OCI-LY7 (cell line): ENCODE results near the gene MRNIP. TPM values are rescaled to one million over a fixed set of nuclear protein-coding genes. Genes with fewer than 3 reads are reported as not detected.

Source experiments
- BruUV-seq: library from RNA; stranded (reverse); fragments of 400-500 nt; replicated peaks from 2 replicates; lab custom pipeline; 2021; lab: Mats Ljungman, UMichigan
- CTCF ChIA-PET: fragments of 300-600 bp; sonication (Branson Sonifier 250); formaldehyde crosslinking; loops from one replicate; lab custom pipeline; 2022; ENCODE audit warnings: antibody characterized with exemption; ENCODE audit not compliant: unreplicated experiment; lab: Charles Lee
- POLR2A ChIA-PET: fragments of 300-600 bp; sonication (Branson Sonifier 250); formaldehyde crosslinking; loops from one replicate; lab custom pipeline; 2022; ENCODE audit warnings: antibody characterized with exemption; lab: Charles Lee
- DNase-seq: peaks from one replicate; pipeline ENCODE4 v3.0.0-alpha.2; 2015; ENCODE audit warnings: low spot score
- H2AFZ ChIP-seq: fragments of 200-600 bp; sonication (generic), shearing (Covaris generic); 2 replicates; pipeline ENCODE4 v1.6.1; 2014; ENCODE audit warnings: mild to moderate bottlenecking, antibody characterized with exemption, low read length, moderate library complexity
- H3K27ac ChIP-seq: fragments of 200-600 bp; sonication (generic); 2 replicates; pipeline ENCODE4 v1.5.1; 2014; ENCODE audit warnings: mixed run types, low read depth, mild to moderate bottlenecking, moderate library complexity, low read length, inconsistent platforms; ENCODE audit not compliant: poor library complexity, severe bottlenecking
- H3K36me3 ChIP-seq: fragments of 200-600 bp; sonication (generic); 2 replicates; pipeline ENCODE4 v1.6.1; 2014; ENCODE audit warnings: mild to moderate bottlenecking, antibody characterized with exemption, low read length, moderate library complexity, mixed read lengths; ENCODE audit not compliant: insufficient read depth
- H3K4me1 ChIP-seq: fragments of 200-600 bp; sonication (generic); 2 replicates; pipeline ENCODE4 v1.5.1; 2014; ENCODE audit warnings: mild to moderate bottlenecking, low read length; ENCODE audit not compliant: insufficient read depth, poor library complexity, severe bottlenecking
- H3K4me2 ChIP-seq: fragments of 200-600 bp; sonication (generic); 2 replicates; pipeline ENCODE4 v1.6.1; 2014; ENCODE audit warnings: mild to moderate bottlenecking, low read length
- H3K4me3 ChIP-seq: fragments of 200-600 bp; sonication (generic); 2 replicates; pipeline ENCODE4 v1.5.1; 2014; ENCODE audit warnings: mild to moderate bottlenecking, low read depth, low read length; ENCODE audit not compliant: poor library complexity, severe bottlenecking
- H3K79me2 ChIP-seq: fragments of 200-600 bp; sonication (generic); 2 replicates; pipeline ENCODE4 v1.6.1; 2016; ENCODE audit warnings: low read depth, mild to moderate bottlenecking, low read length, moderate library complexity, mixed read lengths; ENCODE audit not compliant: insufficient read depth
- H3K9me2 ChIP-seq: fragments of 200-600 bp; sonication (generic); 2 replicates; pipeline ENCODE4 v1.6.1; 2016; ENCODE audit warnings: mild to moderate bottlenecking, low read length, mixed read lengths; ENCODE audit not compliant: insufficient read depth
- H3K9me3 ChIP-seq: fragments of 200-600 bp; sonication (generic); 2 replicates; pipeline ENCODE4 v1.6.1; 2014; ENCODE audit warnings: mild to moderate bottlenecking, mixed run types, low read length, mixed read lengths
- H4K20me1 ChIP-seq: fragments of 200-600 bp; sonication (generic); 2 replicates; pipeline ENCODE4 v1.6.1; 2014; ENCODE audit warnings: mild to moderate bottlenecking, antibody characterized with exemption, low read length, moderate library complexity, mixed read lengths; ENCODE audit not compliant: insufficient read depth
- EZH2phosphoT487 ChIP-seq: fragments of 200-600 bp; sonication (generic); IDR thresholded peaks from 2 replicates; pipeline ENCODE4 v1.6.1; 2018; ENCODE audit warnings: low read depth, borderline replicate concordance, mild to moderate bottlenecking, mixed run types, antibody characterized with exemption, low read length, moderate library complexity, mixed read lengths
- intact Hi-C: fragments of 100-400 bp; cut with micrococcal nuclease; formaldehyde crosslinking; loops from one replicate; pipeline ENCODE4 v1.10.0; 2022; ENCODE audit not compliant: unreplicated experiment
- total RNA-seq, 2 experiments: library from RNA; depleted of rRNA in 1 of 2; stranded (reverse); fragments of >200 nt in 1 of 2; shearing (Covaris generic) in 1 of 2; gene quantifications; 2 replicates each; pipeline ENCODE4 v1.2.3, GENCODE V29; 2014 to 2022
- TF ChIP-seq, protein P1 (sequence below): fragments of 200-600 bp; sonication (generic); conservative IDR thresholded peaks from 2 replicates; pipeline ENCODE4 v1.5.1; 2014; ENCODE audit warnings: mild to moderate bottlenecking, antibody characterized with exemption, low read length, moderate library complexity, mixed read lengths

Gene MRNIP
- total RNA-seq, 2 experiments from 2014 or later, result 70.5 to 78.7 TPM

GRCh38 chr5:179854356-179854755 is 4.3 kb downstream of the MRNIP start:
- H3K4me2 ChIP-seq, result peak overlapping the region; percentile 10
- H3K4me3 ChIP-seq, result no peak overlapping the region
- peaks cover 35% of the 10 kb centered on the region; the same call in 1 of the 2 replicates for H3K79me2 ChIP-seq
- H3K36me3 ChIP-seq, result peaks cover 45% of the 10 kb centered on the region
- H3K9me2 ChIP-seq, result no peaks in the 10 kb centered on the region
- POLR2A ChIA-PET, result interaction anchor here (0.9 to 1.5 kb wide), 2 partner anchors 32 to 157 kb away, joined by 3 to 5 read pairs; no protein-coding TSS in a partner anchor
- no TSS peak for BruUV-seq
- H2AFZ ChIP-seq, result no peak overlapping the region
- no peaks in the 10 kb centered on the region for H3K9me3 ChIP-seq
- no peak overlapping the region for H3K27ac ChIP-seq
- DNase-seq, result no peak
- H4K20me1 ChIP-seq, result no peaks in the 10 kb centered on the region
- peaks cover 39% of the 10 kb centered on the region for H3K4me1 ChIP-seq
- TF ChIP-seq, protein P1, sequence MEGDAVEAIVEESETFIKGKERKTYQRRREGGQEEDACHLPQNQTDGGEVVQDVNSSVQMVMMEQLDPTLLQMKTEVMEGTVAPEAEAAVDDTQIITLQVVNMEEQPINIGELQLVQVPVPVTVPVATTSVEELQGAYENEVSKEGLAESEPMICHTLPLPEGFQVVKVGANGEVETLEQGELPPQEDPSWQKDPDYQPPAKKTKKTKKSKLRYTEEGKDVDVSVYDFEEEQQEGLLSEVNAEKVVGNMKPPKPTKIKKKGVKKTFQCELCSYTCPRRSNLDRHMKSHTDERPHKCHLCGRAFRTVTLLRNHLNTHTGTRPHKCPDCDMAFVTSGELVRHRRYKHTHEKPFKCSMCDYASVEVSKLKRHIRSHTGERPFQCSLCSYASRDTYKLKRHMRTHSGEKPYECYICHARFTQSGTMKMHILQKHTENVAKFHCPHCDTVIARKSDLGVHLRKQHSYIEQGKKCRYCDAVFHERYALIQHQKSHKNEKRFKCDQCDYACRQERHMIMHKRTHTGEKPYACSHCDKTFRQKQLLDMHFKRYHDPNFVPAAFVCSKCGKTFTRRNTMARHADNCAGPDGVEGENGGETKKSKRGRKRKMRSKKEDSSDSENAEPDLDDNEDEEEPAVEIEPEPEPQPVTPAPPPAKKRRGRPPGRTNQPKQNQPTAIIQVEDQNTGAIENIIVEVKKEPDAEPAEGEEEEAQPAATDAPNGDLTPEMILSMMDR, result no peak
- no peak for TF ChIP-seq EZH2phosphoT487
- CTCF ChIA-PET, result interaction anchor here (0.5 kb wide), 1 partner anchor 43 kb away, joined by 7 read pairs; no protein-coding TSS in a partner anchor
- intact Hi-C loops, result no loop called here

DNA sequence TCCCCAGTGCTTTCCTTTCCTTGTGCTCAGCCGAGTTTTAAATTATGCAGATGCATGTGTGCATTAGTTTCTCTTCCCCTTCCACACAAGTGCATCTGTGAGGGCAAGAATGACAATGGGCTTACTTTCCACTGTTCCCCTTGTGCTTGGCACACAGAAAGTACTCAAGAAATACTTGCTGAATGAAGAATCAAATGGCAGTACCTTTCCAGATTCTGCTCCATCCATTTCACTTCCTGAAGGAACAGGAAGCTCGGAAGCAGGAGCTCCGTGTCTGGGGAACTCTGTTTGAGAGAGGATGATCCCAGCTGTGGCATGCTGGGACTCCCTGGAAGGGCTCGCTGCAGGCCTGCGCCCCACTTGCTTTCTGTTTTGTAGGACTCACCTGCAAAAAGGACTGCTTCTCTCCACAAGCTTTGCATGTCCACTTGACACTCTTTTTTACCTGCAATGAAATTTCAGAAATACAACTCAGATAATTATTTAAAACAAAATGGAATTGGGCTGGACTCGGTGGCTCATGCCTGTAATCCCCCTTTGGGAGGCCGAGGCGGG is 5.5 kb downstream of the MRNIP start:
- peak overlapping the region; percentile 45; the same call in 1 of the 2 replicates for H2AFZ ChIP-seq
- DNase-seq, result peak; percentile 84
- intact Hi-C loops, result loop anchor here (2.0 kb wide), 1 partner anchor 46 kb away; the partner anchor contains the start of gene MGAT4B
- H3K4me2 ChIP-seq, result peak overlapping the region; percentile 78
- peaks cover 38% of the 10 kb centered on the region for H3K4me1 ChIP-seq
- TF ChIP-seq, protein P1, result no peak
- no peak for TF ChIP-seq EZH2phosphoT487
- H3K9me3 ChIP-seq, result no peaks in the 10 kb centered on the region
- peak overlapping the region; percentile 86 for H3K27ac ChIP-seq
- CTCF ChIA-PET, result no interaction called here
- H3K9me2 ChIP-seq, result no peaks in the 10 kb centered on the region
- peaks cover 35% of the 10 kb centered on the region; the same call in 1 of the 2 replicates for H3K79me2 ChIP-seq
- POLR2A ChIA-PET, result interaction anchor here (0.6 to 1.0 kb wide), 2 partner anchors 14 to 40 kb away, joined by 4 to 7 read pairs; no protein-coding TSS in a partner anchor
- BruUV-seq, result no TSS peak
- H3K4me3 ChIP-seq, result peak overlapping the region; percentile 51
- no peaks in the 10 kb centered on the region for H4K20me1 ChIP-seq
- H3K36me3 ChIP-seq, result peaks cover 56% of the 10 kb centered on the region

DNA sequence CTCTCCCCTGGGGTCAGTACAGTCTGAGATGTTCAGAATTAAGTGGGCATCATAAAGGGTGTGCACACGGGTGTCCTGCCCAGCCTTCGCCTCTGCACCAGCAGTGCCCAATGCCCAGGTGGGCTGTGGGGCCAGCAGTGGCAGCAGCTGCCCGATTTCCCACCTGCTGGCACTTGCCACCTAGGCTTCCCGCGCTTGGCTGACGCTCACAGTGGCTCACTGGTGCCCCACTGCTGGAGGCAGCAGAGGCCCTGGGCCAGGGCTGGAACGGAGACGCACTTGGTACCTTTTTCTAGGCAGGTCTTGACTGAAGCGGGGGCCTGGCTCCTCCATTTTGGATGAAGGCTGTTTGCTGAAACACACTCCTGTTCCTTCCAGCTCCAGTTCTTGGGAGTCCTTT is 17.0 kb downstream of the MRNIP start:
- H3K79me2 ChIP-seq, result no peaks in the 10 kb centered on the region
- CTCF ChIA-PET, result no interaction called here
- no TSS peak for BruUV-seq
- no peak for DNase-seq
- peaks cover 8% of the 10 kb centered on the region; the same call in 1 of the 2 replicates for H3K9me3 ChIP-seq
- no peak overlapping the region for H2AFZ ChIP-seq
- H3K4me2 ChIP-seq, result no peak overlapping the region
- no peaks in the 10 kb centered on the region for H3K4me1 ChIP-seq
- POLR2A ChIA-PET, result no interaction called here
- H3K9me2 ChIP-seq, result no peaks in the 10 kb centered on the region
- no peak overlapping the region for H3K4me3 ChIP-seq
- intact Hi-C loops, result no loop called here
- no peak for TF ChIP-seq EZH2phosphoT487
- TF ChIP-seq, protein P1, result no peak
- H3K27ac ChIP-seq, result no peak overlapping the region
- H3K36me3 ChIP-seq, result peaks cover 90% of the 10 kb centered on the region
- no peaks in the 10 kb centered on the region for H4K20me1 ChIP-seq
